Liver (tissue), 9 donors: ENCODE data around the gene MALAT1. TPM values are rescaled to one million over a fixed set of nuclear protein-coding genes. Genes with fewer than 3 reads are reported as not detected.
"Not testable (repeated sequence)": the region's sequence is repeated elsewhere in the genome, so short reads cannot be mapped to it uniquely, and the experiment has no call there.

Experiments used
- DNase-seq: peaks from one replicate; pipeline ENCODE4 v3.0.0-alpha.2; 2017; ENCODE audit warnings: low spot score
- H3K27ac ChIP-seq, 2 donors: one replicate each; pipeline ENCODE4 v1.7.0; 2013; ENCODE audit warnings: inconsistent platforms in 2 of 2, low read length in 2 of 2, control low read depth in 1 of 2, low read depth in 1 of 2, mild to moderate bottlenecking in 1 of 2
- H3K27me3 ChIP-seq, 4 donors: one replicate each; pipeline versions ENCODE4 v1.6.1 to v1.7.0; 2013; ENCODE audit warnings: low read length in 3 of 4, inconsistent platforms in 1 of 4, mild to moderate bottlenecking in 1 of 4, moderate library complexity in 1 of 4; ENCODE audit not compliant: control insufficient read depth in 4 of 4, insufficient read depth in 4 of 4
- H3K36me3 ChIP-seq, 4 donors: one replicate each; pipeline versions ENCODE4 v1.6.1 to v1.7.0; 2013; ENCODE audit warnings: low read length in 3 of 4, mild to moderate bottlenecking in 3 of 4, low read depth in 1 of 4, moderate library complexity in 1 of 4; ENCODE audit not compliant: control insufficient read depth in 4 of 4, insufficient read depth in 3 of 4
- H3K4me1 ChIP-seq, 4 donors: one replicate each; pipeline versions ENCODE4 v1.6.1 to v1.7.0; 2013; ENCODE audit warnings: low read length in 3 of 4, mild to moderate bottlenecking in 3 of 4, moderate library complexity in 1 of 4; ENCODE audit not compliant: control insufficient read depth in 4 of 4, insufficient read depth in 4 of 4
- H3K4me3 ChIP-seq, 3 donors: one replicate each; pipeline versions ENCODE4 v1.6.1 to v1.7.0; 2013; ENCODE audit warnings: low read length in 3 of 3, control low read depth in 1 of 3, low read depth in 1 of 3, mild to moderate bottlenecking in 1 of 3
- H3K9ac ChIP-seq, 2 donors: one replicate each; pipeline ENCODE4 v1.7.0; 2013; ENCODE audit warnings: low read length in 2 of 2, mild to moderate bottlenecking in 2 of 2, moderate library complexity in 2 of 2, control low read depth in 1 of 2, low read depth in 1 of 2
- H3K9me3 ChIP-seq, 4 donors: one replicate each; pipeline versions ENCODE4 v1.6.1 to v1.7.0; 2013; ENCODE audit warnings: low read length in 3 of 4; ENCODE audit not compliant: control insufficient read depth in 4 of 4
- ATF3 ChIP-seq: IDR thresholded peaks from 2 replicates; pipeline ENCODE4 v1.6.1; 2016; ENCODE audit warnings: antibody characterized with exemption
- EGR1 ChIP-seq, 2 donors: IDR thresholded peaks; 2 replicates each; pipeline ENCODE4 v1.6.1; 2016 to 2018; ENCODE audit warnings: antibody characterized with exemption in 2 of 2, low read depth in 2 of 2
- FOXA1 ChIP-seq: IDR thresholded peaks from 2 replicates; pipeline ENCODE4 v1.6.1; 2016; ENCODE audit warnings: antibody characterized with exemption
- HNF4G ChIP-seq: IDR thresholded peaks from 2 replicates; pipeline ENCODE4 v1.6.1; 2016; ENCODE audit warnings: antibody characterized with exemption
- NR2F2 ChIP-seq: IDR thresholded peaks from 2 replicates; pipeline ENCODE4 v1.6.1; 2016; ENCODE audit warnings: antibody characterized with exemption
- REST ChIP-seq: IDR thresholded peaks from 2 replicates; pipeline ENCODE4 v1.6.1; 2016; ENCODE audit warnings: antibody characterized with exemption, mild to moderate bottlenecking
- SP1 ChIP-seq: IDR thresholded peaks from 2 replicates; pipeline ENCODE4 v1.6.1; 2018; ENCODE audit warnings: antibody characterized with exemption, mild to moderate bottlenecking
- TAF1 ChIP-seq: conservative IDR thresholded peaks from 2 replicates; pipeline ENCODE4 v1.6.1; 2016; ENCODE audit warnings: antibody characterized with exemption, mild to moderate bottlenecking
- ZBTB33 ChIP-seq: IDR thresholded peaks from 2 replicates; pipeline ENCODE4 v1.6.1; 2016; ENCODE audit warnings: antibody characterized with exemption
- WGBS: extraction: QIAGEN DNeasy Blood & Tissue Kit; methylation state at CpG from one replicate; pipeline ENCODE4 v1.1.7; 2013; 5-methylcytosine and 5-hydroxymethylcytosine counted together
- polyA plus RNA-seq, 2 donors: library from polyadenylated mRNA; stranded (reverse) in 1 of 2; unstranded in 1 of 2; fragments of 200-250 nt in 1 of 2; fragments of >200 nt in 1 of 2; fragmentation: Nextera tagmentation in 1 of 2; extraction: Ambion mirVana in 1 of 2; gene quantifications; one replicate each; pipeline versions ENCODE4 v1.2.1 to v1.2.3, GENCODE V29; 2013 to 2015
- total RNA-seq, 2 donors: library from RNA; depleted of rRNA; stranded (reverse); fragments of >200 nt; gene quantifications; one replicate each; pipeline ENCODE4 v1.2.3, GENCODE V29; 2014
- TF ChIP-seq, protein P1 (sequence below): IDR thresholded peaks from 2 replicates; pipeline ENCODE4 v1.6.1; 2016; ENCODE audit warnings: antibody characterized with exemption
- TF ChIP-seq, protein P2 (sequence below): fragments of 150-350 bp; IDR thresholded peaks from 2 replicates; pipeline ENCODE4 v1.5.1; 2017; ENCODE audit warnings: improper control_type of control experiment, low read depth, low read length; ENCODE audit not compliant: missing input control
- donor health status: healthy.
- donor health status: healthy.
- donor health status: healthy.
- donor health status: healthy.
- donor health status: healthy.

Gene MALAT1
- total and polyA plus RNA-seq, 4 donors: 11.9 to 8,306 (median 3,778) TPM

DNA sequence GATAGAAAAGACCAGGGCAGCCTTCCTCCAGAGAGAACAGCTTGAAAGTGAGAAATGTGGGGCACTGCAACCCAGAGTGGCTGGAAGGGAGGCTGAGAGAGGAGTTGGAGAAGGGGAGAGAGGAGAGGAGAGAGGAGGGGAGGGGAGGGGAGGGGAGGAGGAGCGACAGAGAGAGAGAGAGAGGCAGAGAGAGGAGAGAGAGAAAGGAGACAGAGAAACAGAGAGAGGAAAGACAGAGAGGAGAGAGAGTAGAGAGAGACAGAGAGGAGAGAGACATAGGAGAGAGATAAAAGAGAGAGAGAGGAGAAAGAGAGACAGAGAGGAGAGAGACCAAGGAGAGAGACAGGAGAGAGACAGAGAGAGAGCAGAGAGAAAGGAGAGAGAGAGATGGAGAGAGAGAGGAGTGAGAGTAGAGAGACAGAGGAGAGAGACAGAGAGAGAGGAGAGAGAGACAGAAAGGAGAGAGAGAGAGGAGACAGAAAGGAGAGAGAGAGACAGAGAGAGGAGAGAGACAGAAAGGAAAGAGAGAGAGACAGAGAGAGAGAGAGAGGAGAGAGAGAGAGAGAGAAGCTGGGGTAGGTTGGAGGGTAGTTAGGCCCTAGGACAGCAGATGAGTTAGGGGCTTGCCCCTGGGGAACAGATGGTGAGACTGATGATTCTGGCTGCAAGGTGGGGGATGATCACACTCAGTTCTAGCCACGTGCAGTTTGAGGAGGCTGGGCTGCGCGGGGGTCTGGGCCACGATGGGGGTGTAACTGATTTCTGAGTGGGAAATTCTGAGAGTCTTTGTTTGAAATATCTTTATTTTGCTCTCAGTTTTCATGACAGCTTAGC, 17.5 kb downstream of the MALAT1 start:
- WGBS: 87% methylated on average over 5 of the region's 5 CpGs
- no peak for DNase-seq
- Histone ChIP-seq H3K4me3 (no peak overlapping the region), H3K27me3 (no peaks in the 10 kb centered on the region), H3K27ac (no peak overlapping the region), H3K9me3 (no peaks in the 10 kb centered on the region), H3K4me1 (no peaks in the 10 kb centered on the region), H3K9ac (no peak overlapping the region), H3K36me3 (no peaks in the 10 kb centered on the region)
- TF ChIP-seq, protein P1, sequence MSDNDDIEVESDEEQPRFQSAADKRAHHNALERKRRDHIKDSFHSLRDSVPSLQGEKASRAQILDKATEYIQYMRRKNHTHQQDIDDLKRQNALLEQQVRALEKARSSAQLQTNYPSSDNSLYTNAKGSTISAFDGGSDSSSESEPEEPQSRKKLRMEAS: no peak
- TF ChIP-seq TAF1 (no peak), SP1 (no peak), NR2F2 (no peak), HNF4G (no peak), ATF3 (no peak), FOXA1 (no peak), EGR1 (IDR thresholded peaks at IDR 0.05; ENCODE audit: low read depth in 2 of 2) (no peak), ZBTB33 (no peak), REST (no peak)
- TF ChIP-seq, protein P2, sequence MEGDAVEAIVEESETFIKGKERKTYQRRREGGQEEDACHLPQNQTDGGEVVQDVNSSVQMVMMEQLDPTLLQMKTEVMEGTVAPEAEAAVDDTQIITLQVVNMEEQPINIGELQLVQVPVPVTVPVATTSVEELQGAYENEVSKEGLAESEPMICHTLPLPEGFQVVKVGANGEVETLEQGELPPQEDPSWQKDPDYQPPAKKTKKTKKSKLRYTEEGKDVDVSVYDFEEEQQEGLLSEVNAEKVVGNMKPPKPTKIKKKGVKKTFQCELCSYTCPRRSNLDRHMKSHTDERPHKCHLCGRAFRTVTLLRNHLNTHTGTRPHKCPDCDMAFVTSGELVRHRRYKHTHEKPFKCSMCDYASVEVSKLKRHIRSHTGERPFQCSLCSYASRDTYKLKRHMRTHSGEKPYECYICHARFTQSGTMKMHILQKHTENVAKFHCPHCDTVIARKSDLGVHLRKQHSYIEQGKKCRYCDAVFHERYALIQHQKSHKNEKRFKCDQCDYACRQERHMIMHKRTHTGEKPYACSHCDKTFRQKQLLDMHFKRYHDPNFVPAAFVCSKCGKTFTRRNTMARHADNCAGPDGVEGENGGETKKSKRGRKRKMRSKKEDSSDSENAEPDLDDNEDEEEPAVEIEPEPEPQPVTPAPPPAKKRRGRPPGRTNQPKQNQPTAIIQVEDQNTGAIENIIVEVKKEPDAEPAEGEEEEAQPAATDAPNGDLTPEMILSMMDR: no peak

- peaks cover 0 to 14% (median 4%) of the 10 kb centered on the region in 4 donors for H3K4me1 ChIP-seq
- 88% methylated on average over 8 of the region's 8 CpGs for WGBS
- H3K27me3 ChIP-seq, H3K9me3 ChIP-seq, H3K27ac ChIP-seq, H3K36me3 ChIP-seq, DNase-seq, H3K4me3 ChIP-seq, H3K9ac ChIP-seq: not testable (repeated sequence)
These were observed 20.2 kb downstream of the MALAT1 start for GRCh38 chr11:65518941-65519549.

GRCh38 chr11:65521777-65522521, 23.1 kb downstream of the MALAT1 start:
- H3K9me3 ChIP-seq, H3K9ac ChIP-seq, H3K4me3 ChIP-seq, H3K27ac ChIP-seq, H3K27me3 ChIP-seq, DNase-seq, H3K36me3 ChIP-seq: not testable (repeated sequence)
- WGBS: 90% methylated on average over 20 of the region's 20 CpGs
- peaks cover 6 to 25% (median 19%) of the 10 kb centered on the region in 4 donors for H3K4me1 ChIP-seq
